ENCODE data around the gene TNNI3.
"Not testable (repeated sequence)": the region's sequence is repeated elsewhere in the genome, so short reads cannot be mapped to it uniquely, and the experiment has no call there.

Gene TNNI3

DNA sequence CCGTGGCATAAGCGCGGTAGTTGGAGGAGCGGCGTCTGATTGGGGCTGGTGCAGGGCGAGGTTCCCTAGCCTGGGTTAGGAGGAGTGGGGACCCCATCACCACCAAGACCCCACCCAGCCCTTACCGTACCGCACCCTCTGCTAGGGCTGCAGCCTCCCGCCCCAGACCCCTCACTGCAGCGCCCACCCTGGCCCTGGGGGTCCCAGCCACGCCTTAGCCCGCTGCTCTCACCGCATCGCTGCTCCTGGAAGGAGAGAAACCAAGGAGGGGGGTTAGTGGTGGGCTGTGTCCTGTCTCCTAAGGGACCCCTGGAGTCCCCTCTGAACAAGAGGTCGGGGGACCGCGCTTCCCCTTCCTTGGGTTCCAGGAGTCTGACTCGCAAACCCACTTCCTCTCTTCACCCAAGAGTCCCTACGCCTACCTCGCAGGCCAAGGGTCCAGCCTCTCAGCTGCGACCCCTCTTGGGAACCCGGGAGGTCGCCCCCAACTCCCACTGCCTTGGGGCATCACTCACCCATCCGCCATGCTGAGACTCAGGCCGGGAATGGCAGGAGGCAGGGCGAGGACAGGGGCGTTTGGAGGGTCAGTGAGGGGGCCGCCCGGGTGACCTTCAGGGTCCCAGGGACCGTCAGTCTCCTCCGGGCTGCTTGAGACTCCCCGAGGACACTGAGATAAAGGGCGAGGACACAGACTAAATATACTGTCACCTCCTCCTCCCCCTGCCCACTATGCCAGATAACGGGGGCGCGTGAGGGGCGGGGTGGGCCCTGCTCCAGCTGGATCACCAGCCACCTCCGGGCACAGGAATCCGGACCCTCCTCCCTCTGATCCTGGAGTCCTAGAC, at the start of gene TNNI3:
TSS of gene TNNI3 (minus strand) at position 669 of the 845 bp plus-strand sequence. CDS start at position 526, 143 bp downstream.
- no peak for DNase-seq (ENCODE audit: low read depth)

DNA sequence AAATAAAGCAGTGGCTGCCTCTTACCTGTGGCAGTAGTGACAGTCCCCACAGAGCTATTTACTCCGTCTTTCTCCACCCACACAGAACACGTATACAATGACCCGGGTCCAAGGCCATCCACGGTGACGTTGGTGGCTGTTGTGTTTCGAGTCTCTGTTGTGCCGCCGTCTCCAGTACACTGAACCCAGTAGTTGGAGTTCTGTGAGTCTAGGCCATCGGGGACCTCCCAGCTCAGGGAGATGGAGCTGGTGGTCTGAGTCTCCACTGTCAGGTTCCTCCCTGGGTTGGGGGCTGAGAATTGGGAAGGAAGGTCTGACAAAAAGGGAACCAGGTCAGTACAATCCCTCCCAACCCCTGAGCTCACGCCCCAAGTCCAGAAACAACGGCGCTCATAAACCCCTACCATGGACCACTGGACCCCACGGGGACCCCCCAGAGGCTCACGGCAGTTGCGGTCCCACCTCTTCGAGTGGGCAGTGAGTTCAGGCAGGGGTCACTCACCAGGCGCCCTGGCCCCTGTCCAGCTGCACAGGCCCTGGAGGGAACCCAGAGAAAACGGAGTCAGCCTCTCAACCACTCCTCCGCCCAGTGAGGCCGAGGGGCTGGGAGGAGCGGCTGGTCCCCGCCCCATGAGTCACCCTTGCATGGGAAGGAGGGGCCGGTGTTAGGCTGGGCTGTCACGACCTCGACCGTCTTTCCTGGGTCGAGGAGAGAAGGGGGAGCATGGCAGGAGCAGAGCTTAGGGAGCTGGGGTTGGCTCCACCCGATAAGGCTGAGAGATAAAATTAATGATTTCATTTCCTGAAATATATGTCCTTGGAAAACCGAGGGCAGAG, 49.4 kb upstream of the TNNI3 start:
- no peak for DNase-seq (ENCODE audit: low read depth)

DNA sequence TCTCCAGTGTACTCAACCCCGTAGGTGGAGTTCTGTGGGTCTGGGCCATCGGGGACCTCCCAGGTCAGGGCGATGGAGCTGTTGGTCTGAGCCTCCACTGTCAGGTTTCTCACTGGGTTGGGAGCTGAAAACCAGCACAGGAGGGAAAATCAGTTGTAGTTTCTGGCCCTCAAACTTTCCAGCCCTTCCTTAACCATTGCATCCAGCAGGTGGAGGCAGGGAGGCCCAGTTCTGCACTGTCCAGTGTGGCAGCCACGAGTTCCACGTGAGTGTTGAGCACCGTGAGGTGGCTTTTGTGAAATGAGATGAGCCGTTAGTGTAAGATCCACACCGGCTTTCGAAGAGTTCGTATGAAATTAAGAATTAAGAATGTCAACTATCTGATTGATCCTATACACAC, 44.7 kb upstream of the TNNI3 start:
- not testable (repeated sequence) for DNase-seq (ENCODE audit: low read depth)

DNA sequence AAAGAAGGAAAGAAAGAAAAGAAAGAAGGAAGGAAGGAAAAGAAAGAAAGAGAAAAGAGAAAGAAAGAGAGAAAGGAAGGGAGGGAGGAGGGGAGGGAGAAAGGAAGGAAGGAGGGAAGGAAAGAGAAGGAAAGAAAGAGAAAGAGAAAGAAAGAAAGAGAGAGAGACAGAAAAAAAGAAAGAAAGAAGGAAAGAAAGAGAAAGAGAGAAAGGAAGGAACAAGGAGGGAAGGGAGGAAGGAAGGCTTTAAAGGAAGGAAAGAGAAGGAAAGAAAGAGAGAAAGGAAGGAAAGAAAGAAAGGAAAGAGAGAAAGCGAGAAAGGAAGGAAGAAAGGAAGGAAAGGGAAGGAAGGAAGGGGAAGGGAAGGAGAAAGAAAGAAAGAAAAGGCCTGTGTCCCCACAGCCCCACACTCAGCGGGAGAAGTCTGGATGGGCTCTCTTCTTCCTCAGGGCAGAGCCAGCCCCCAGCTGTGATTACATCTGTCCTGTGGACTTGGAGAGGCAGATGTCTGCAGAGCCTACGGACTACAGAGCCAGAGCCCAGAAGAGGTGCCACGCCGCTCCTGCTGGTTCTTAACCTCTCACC, 42.2 kb upstream of the TNNI3 start:
- no peak for DNase-seq (ENCODE audit: low read depth)

DNA sequence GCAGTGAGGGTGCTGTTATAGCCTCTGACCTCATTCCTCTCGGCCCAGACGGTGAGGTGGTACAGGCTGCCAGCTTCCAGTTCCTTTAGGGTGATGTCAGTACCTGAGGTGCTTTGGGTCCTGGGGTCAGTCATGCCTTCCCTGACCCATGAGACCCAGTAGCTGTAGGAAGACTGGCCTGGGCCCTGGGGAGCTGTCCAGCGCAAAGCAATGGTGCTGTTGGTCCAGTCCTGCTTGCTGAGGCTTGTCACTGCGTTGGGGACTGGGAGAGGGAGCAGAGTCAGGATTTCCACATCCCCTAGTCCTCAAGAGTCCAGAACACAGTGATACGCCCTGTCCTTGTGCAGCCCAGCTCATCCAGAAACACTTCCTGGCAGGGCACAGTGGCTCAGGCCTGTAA, 41.1 kb upstream of the TNNI3 start:
- no peak for DNase-seq (ENCODE audit: low read depth)

DNA sequence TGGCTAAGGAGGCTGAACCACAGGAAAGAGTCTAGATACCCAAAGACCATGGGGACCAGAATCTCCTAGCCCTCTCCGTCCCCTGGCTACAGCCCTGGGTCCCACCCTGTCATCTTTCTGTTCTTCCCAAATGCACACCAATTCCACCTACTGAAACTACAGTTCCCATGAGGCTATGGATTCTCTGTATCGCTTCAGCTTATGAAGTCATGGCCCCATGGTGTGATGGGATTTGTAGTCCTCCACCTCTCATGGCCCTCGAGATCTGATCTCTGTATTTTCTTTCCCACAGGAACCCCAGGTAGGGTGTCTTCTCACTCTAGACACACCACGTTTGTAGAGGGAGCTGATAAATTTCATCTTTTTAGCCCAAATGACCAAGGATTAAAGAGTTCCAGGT, 40.0 kb upstream of the TNNI3 start:
- DNase-seq (ENCODE audit: low read depth), result no peak

DNA sequence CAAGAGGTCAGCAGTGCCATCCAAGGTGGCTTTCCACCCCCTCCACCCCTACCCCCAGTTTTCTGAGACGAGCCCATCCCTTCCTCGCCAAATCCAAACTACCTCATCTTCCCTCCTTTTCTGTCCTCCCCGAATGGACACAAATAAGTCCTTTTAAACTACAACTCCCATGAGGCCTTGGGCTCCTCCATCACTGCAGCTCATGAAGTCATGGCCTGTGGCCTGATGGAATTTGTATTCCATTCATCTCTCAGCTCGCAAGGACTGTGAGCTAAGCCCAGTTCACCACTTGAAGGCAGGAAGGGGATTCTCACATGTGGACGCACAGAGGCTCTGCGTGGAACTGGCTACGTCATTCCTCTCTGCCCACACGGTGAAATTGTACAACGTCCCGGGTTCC, 39.3 kb upstream of the TNNI3 start:
- DNase-seq (ENCODE audit: low read depth), result no peak

DNA sequence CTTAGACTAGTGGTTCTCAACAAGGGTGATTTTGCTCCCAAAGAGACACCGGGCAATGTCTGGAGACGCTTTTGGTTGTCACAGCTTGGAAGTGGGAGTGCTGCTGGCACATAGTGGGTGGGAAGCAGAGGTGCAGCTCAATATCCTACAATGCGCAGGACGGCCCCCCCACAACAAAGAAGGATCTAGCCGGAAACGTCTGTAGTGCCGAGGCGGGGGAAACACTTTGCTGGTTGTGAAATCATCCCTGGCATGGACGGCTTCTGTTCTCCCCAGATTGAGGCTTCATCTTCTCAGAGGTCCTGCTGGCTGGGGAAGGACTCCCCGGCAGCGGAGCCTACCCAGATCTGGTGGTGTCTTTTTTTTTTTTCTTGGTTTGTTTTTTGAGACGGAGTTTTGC, 35.9 kb upstream of the TNNI3 start:
- no peak for DNase-seq (ENCODE audit: low read depth)

DNA sequence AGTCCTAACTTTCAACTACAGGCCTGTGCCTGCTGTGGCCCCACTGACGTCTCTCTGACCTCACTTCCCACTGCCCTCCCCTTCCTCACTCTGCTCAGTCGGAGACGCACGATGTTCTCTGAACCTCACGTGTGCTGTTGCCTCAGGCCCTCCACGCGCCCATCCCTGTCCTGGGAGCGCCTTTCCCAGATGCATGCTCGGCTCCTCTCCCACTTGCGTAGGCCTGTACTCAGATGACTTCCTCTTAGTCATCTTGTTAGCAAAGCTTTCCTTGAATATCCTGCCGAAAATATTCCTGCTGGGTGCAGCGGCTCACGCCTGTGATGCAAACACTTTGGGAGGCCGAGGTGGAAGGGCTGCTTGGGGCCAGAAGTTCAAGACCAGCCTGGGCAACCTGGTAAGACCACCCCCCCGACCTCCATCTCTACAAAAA, 31.9 kb upstream of the TNNI3 start:
- DNase-seq (ENCODE audit: low read depth), result no peak

DNA sequence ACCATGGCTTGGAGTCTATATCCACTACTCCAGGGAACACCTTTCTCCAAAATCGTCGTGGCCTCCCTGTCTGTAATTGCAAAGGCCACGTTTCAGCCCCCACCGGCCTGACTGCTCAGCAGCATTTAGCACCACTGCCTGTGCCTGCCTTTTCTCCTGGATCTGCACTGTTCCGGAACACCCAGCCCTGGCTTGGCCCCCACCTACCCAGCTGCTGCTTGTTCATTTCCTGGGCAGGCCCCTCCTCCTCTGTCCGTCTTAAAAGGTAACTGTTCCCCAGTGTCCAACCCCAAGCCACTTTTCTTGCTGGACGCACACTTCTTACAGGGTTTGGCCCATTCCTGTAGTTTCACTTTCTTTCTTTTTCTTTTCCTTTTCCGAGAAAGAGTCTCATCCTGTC, 31.1 kb upstream of the TNNI3 start:
- no peak for DNase-seq (ENCODE audit: low read depth)

DNA sequence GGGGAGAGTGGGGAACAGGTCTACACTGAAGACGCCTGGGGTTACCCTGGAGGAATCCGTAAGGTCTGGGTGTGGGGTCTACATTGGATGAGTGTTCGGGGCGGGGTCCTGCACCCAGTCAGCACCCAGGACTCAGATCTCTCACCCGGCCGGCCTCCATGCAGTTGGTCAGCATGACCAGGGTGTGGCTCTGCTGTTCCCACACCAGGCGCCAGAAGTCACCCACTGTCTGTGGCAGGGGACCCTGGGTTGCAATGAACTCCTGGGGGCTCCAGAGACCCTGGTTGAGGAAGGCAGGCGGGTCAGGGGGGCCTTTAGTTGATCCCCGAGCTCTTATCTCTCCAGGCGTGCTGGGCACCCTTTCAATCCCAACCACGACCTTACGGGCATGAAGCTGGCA, 28.5 kb upstream of the TNNI3 start:
- no peak for DNase-seq (ENCODE audit: low read depth)

DNA sequence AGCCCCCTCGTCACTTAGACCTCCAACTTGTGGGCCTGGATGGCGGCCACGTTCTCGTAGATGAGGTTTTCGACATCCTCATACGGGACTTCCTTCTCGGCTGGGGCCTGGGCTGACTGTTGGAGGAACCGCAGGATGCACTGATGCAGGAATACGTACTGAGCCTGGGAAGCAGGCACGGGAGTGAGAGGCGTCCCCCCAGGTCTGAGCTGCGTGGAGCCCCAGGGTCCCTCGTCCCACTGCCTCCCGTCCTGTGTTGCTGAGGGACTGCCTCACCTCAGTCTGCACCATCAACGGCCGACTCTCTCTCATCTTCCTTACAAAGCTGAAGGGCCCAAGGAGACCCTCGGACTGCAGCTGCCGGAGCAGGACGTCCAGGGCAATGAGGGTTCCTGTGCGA, 24.2 kb upstream of the TNNI3 start:
- no peak for DNase-seq (ENCODE audit: low read depth)

DNA sequence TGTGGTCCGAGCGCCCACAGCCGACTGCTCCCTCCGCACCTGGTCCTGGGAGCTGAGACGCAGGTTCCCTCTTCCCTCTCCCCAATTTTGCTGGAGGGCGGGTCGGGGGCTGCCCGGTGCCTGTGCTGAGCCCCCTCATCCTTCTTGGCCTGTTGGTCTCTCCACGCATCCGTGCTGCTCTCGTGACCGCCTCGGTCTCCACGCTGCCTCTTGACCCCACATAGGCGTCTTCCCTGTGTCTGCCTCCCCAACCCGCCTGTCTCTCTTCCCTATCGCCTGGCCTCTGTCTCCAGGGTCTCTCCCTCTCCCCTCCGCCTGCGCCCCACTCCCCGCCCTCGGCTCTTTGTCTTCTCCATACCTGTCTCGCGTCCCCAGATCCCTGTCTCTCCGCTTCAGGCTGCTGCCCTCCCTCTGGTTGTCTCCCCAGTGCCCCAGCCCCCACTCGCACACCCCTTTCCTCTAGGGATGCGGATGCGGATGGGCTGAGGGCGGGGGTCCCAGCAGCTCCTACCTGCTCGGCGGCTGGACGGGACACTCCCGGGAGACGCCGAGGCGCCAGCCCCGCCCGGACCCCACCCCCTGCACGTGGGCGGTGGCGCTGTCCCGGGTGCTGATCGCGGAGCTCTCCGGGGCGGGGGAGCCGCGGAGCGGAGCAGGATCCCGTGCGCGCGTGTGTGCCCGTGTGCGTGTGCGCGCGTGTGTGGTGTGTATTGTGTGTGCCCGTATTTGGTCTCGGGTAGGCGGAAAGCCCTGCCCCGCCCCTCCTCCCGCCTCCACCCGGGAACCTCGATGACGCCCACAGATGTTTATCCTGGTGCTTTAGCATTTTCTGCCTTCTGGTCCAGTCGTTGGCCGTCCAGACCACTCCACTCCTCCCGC, 22.3 kb upstream of the TNNI3 start, which contains the start of gene SYT5:
TSS of gene SYT5 (minus strand) at position 684 of the 879 bp plus-strand sequence. CDS start 1,248 bp downstream, outside the sequence.
- peak; percentile 49 for DNase-seq (ENCODE audit: low read depth)

DNA sequence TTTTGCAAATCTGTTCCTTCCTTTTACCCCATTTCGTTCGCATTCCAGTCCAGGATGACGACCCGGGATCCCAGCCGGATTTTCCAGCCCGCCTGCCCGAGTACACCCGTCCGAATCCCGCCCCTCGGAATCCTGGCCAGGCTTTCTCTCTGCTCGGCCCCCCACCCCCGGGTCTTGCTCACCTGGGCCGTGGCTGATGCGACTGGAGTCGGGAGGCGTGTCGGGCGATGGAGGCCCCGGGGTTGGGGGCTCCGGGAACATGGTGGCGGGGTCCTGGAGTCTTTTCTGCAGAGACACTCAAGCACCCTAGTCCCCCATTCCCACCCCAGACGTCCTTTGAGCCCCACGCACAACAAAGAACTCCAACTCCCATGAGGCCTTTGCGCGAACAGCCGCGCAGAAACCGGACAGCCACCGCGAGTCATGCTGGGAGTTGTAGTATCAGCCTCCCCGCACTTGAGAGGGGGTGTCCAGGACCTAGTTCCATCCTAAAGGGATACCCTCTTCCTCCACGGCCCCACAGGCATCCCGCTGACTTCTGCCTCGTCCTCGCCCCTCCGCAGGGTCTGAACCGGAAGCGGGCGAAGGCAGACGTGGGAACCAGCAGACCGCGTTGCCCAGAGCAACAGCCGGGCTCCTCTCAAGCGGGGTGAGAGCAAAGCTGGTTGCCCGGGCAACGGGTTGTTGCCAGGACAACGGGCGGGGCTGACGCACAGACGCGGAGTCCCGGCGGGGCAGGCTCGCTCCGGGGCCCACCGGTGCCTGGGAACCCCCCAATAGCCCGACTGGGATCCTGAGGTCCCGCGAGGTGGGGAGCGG, 21.5 kb upstream of the TNNI3 start:
- DNase-seq (ENCODE audit: low read depth), result peak; percentile 93

DNA sequence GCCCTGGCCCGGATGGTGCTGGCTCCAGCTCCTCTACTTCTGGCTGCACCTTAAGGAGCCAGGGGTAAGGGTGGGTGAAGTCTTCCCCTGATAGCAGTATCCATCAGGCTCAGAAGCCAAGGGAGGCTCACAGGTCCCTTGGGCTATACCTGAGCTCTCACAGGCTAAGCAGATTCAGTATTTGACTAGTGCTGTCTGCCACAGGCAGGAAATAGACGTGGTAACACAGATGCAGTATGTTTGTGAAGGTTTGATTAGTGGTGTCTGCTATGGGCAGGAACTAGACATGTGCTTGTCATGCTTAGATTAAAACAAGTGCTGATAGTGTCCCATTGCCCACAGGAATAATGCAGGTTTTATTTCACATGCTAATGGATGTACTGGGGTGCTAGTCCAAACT, 18.5 kb upstream of the TNNI3 start:
- no peak for DNase-seq (ENCODE audit: low read depth)

DNA sequence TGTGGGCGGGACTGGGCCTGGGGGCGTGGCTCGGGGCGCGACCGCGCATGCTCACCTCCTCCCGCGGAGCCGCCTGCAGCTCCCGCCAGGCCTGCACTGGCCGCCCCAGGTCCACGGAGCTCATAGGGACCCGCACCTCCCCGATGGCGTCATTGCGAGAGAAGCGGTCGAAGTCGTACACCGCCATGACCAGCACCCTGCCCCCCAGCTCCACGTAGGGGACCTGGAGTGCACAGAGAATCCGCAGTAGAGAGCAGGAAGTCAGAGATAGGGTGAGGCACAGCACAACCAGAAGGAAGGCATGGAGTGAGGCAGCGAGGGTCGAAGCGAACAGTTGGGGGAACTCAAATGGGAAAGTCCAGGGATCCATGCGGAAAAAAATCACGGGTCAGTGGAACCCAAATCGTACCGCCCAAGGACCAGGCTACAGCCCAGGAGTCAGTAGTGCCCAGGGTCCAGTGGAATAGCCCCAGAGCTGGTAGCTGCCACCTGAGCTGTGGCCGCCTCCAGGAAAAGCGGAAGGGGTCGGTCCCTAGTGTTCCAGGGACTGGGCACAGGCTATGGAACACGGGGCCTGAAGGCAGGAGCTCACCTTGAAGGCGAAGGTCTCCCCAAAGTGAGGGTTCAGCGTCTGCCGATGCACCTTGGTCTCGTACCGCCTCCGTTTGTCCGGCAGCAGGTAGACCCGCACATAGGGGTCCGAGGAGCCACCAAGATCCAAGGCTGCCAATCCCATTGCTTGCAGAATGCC, 17.8 kb upstream of the TNNI3 start:
- no peak for DNase-seq (ENCODE audit: low read depth)

DNA sequence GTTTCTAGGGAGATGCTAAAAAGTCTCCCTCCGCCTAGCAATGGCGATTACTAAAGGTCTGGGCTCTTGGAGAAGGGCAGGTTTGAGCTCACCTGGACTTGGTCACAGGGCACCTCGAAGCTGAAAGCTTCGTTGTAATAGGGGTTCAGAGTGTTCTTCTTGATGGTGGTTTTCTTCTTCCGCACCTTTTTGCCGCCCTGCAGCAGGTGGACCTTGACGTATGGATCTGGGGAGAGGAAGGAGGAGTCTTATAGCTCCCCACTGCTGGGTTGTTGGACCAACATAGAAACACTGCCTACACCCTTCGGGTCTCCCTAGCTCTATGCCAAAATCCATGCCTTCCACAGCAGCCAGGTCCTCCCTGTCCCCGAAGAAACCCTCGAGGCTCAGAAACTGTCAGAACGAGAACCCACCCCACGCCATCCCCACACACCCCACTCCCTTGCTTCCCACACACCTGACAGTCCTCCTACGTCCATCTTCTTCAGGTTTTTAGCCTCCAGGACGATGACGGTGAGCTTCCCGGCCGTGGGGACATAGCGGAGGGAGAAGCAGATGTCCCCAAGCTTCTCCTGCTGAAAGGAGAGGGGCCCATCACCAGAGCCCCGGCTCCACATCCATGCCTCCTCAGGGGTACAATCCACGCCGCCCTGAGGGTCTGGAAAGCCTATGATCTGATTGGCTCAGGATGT, 17.0 kb upstream of the TNNI3 start:
- no peak for DNase-seq (ENCODE audit: low read depth)

DNA sequence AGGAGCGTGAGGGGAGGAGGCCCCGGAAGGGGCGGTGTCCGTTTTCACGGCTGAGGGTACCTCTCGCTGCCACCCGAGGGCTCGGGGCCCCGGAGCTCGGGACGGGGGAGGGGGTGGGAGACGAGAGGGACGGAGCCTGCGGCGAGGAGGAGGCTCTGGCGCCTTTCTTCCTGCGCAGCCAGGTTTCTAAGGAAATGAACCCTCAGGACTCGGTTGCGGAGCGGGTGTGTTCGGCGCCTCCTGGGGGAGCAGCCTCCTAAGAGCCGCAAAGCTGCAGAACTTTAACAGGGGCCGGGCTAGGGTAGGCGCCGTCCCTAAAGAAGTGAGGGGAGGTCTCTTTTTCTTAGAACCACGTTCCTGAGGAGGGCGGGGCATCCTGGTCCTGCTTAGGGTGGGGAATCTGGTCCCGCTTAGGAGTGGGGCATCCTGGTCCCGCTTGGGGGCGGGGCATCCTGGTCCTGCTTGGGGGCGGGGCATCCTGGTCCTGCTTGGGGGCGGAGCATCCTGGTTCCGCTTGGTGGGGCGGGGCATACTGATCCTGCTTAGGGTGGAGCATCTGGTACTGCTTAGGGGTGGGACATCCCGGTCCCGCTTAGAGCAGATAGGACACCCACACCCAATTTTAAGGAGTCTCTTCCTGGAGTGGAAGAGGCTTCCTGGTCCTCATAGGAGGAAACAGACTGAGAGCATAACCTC, 16.3 kb upstream of the TNNI3 start:
- DNase-seq (ENCODE audit: low read depth), result no peak

DNA sequence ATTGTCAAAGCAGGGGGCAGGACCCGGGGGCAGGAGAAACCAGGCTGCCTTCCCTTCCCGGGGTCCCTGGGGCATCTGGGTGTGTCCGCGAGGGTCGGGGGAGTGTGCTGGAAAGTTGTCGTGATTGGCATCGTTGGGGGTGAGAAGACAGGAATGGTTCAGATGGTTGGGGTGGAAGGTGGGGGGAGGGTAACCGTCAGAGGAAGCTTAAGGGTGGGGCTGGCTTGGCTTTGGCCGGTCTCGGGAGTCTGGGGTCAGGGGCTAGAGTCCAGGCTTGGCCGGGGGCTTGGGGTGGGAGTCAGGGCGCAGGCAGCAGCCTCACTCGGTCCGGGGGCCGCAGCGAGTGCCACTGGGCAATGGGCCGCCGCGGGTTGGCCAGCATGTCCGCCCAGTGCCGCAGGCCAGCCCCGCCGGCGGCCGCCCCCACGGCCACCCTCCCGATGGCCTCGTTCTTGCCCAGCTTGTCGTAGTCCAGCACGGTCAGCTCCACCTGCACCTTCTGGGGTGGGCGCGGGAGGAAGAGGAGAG, 15.7 kb upstream of the TNNI3 start:
- DNase-seq (ENCODE audit: low read depth), result no peak
